ENCODE results near the gene COL23A1.

DNA sequence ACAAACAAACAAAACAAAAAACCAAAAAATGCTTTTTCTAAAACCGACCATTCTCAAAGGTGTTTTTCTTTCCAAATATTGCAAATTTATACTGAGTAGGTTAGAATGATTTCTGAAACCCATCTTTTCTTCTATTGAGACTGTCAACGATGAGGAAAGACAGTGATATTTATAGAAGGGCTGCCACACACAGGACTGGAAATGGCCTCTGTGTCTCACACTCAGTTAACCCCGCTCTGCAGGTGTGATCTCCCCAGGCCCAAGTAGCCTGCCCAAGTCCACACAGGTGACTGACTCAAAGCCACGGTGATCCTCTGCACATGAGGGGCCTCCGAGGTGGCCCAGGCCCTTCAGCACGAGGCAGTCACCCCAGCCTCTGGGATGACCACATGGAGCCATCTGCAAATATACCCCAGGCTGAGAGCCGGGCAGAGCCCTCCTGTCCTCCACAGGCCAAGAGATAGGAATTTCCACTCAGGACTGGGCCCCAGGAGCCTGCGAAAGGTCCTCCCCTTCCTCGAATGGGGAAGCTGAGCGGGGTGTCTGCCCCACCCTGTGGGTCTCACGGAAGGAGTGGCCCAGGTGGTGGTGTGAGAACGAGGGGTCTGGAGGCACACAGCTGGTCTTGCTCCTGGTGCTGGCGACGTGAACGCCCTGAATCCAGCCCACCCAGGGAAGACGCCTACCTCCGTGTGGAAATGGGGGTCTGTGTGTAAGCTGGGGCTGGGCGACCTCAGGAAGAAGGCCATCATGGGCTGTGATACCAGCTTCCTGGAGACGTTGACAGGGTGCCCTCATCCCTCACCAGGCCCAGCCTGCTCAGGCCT lies 304.6 kb downstream of the COL23A1 start:
- TF ChIP-seq CTCF (IDR thresholded peaks at IDR 0.05) = no peak
- no peak for TF ChIP-seq EZH2 (IDR thresholded peaks at IDR 0.05; ENCODE audit: borderline replicate concordance, insufficient read depth, low read depth, low read length, poor library complexity, severe bottlenecking)

All from B cell (primary cell).